HFFc6 (cell line): ENCODE results near the gene SPOCD1. TPM values are rescaled to one million over a fixed set of nuclear protein-coding genes. Genes with fewer than 3 reads are reported as not detected.

Source experiments
- DNase-seq: peaks from one replicate; pipeline ENCODE4 v3.0.0-alpha.2; 2018
- H3K27ac Mint-ChIP-seq: 2 replicates; pipeline ENCODE4 v1.8.0; 2020; ENCODE audit warnings: mild to moderate bottlenecking, mixed read lengths
- H3K27me3 Mint-ChIP-seq: 2 replicates; pipeline ENCODE4 v1.8.0; 2021; ENCODE audit warnings: mild to moderate bottlenecking, moderate library complexity, mixed read lengths; ENCODE audit not compliant: insufficient read depth
- H3K36me3 Mint-ChIP-seq: 2 replicates; pipeline ENCODE4 v1.8.0; 2021; ENCODE audit warnings: low read depth, mixed read lengths
- H3K4me1 Mint-ChIP-seq: 2 replicates; pipeline ENCODE4 v1.8.0; 2020; ENCODE audit warnings: low read depth, mixed read lengths
- H3K4me3 Mint-ChIP-seq: 2 replicates; pipeline ENCODE4 v1.8.0; 2020; ENCODE audit warnings: mild to moderate bottlenecking, moderate library complexity, mixed read lengths
- H3K9me3 Mint-ChIP-seq: 2 replicates; pipeline ENCODE4 v1.8.0; 2020; ENCODE audit warnings: mild to moderate bottlenecking, mixed read lengths
- CTCF ChIP-seq: fragments of 200-600 bp; sonication (generic); IDR thresholded peaks from 2 replicates; pipeline ENCODE4 v1.5.0; 2021; ENCODE audit warnings: antibody characterized with exemption, mild to moderate bottlenecking
- total RNA-seq, 6 experiments: library from RNA; stranded (reverse); fragmentation: NEBNext Ultra II Directional; extraction: Animal tissue kit (Norgen Biotek cat#: 25700); gene quantifications; 2 replicates in 1 of 6; 3 replicates in 5 of 6; pipeline ENCODE4 v1.2.3, GENCODE V29; 2021

Gene SPOCD1
- total RNA-seq, 6 experiments from 2014 or later, result 33.7 to 40.4 (median 35.8) TPM

DNA sequence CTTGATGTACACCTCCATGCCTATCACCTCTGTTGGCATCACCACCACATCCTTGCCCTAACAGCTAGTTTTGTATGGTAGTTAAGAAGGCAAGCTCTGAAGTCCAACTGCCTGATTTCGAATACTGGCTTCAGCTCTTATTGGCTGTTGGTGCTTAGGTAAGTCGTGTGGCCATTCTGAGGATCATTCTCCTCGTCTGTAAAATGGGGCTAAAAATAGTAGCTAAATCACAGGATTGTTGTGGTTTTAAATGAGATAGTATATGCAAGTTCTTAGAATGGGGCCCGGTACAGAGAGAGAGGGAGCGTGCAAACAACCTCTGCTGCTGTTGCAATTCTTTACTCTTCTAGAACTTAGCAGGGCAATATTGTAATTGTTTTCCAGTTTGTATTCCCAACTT is 20.8 kb upstream of the SPOCD1 start:
- H3K36me3 Mint-ChIP-seq, result no peaks in the 10 kb centered on the region
- no peak for TF ChIP-seq CTCF
- H3K27me3 Mint-ChIP-seq, result peaks cover 9% of the 10 kb centered on the region
- H3K27ac Mint-ChIP-seq, result no peak overlapping the region
- no peaks in the 10 kb centered on the region for H3K9me3 Mint-ChIP-seq
- DNase-seq, result no peak
- no peak overlapping the region for H3K4me3 Mint-ChIP-seq
- peaks cover 17% of the 10 kb centered on the region for H3K4me1 Mint-ChIP-seq

- DNase-seq, result no peak
- Mint-ChIP-seq H3K27ac (no peak overlapping the region), H3K36me3 (no peaks in the 10 kb centered on the region), H3K27me3 (peaks cover 7% of the 10 kb centered on the region), H3K4me1 (peaks cover 22% of the 10 kb centered on the region), H3K9me3 (no peaks in the 10 kb centered on the region), H3K4me3 (no peak overlapping the region)
- no peak for TF ChIP-seq CTCF
Measured at GRCh38 chr1:31835415-31835814, 19.6 kb upstream of the SPOCD1 start.

DNA sequence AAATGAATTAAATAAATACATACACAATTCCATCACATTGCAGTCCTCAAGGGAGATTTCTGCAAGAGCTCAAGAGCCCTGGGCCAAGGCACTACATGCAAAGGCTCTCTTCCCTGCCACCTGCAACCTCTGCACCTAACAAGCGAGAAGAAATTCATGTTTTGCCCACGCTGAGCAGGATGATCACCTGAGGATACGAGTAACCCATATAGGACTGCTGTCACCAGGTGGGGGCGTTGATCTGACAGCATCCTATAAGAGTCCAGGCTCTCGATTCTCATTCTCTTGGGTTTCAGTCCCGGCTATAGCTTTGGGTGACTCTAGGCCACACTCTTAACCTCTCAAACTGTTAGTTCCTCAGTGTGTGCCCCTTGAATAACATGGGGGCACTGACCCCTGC is 18.7 kb upstream of the SPOCD1 start:
- Mint-ChIP-seq H3K4me3 (no peak overlapping the region), H3K4me1 (peaks cover 14% of the 10 kb centered on the region), H3K36me3 (no peaks in the 10 kb centered on the region), H3K9me3 (no peaks in the 10 kb centered on the region), H3K27me3 (peaks cover 7% of the 10 kb centered on the region), H3K27ac (no peak overlapping the region)
- TF ChIP-seq CTCF, result no peak
- DNase-seq, result no peak

DNA sequence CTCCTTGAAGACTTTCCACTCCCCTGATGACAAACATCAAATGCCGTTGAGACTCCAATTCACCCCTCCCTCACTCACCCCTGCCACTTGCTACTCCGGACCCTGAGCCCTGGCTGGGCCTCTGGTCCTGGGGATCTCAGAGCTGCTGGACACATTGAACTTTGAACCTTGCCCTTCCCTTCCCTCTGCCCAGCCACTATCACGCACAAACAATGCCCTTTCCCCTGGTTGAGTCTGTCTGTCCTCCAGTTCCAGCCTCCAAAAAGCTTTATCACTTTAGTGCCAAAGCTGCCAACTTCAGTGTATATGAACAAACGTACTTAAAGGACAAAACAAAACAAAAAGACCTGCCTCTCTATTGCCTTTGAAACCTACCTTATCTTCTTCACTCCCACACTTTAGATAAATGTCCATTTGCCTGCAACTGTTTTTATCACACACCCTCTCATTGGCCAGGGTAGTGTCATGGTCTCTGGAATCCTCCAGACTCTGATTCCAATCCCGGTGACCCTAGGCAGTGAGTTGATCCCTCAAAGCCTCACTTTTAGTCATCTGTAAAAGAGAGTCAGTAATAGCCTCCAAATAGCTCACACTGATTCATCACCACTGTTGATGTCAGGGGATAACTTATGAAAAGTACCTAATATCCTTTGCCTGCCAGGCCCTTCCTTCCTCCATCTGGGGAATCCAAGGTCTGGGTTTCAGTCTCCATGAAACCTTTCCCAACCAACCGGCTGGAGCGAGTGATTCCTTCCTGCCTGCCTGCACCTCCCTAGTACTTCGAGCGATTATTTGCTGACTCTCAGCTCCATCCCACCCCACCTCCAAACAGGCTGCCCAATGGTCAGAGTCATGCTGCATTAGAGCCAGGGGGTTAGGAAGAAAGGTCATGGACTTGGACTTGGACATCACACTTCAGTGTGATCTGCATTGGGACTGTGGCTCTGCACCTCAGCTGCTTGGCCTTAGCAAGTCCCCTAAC is 15.9 kb upstream of the SPOCD1 start:
- H3K27me3 Mint-ChIP-seq, result peaks cover 7% of the 10 kb centered on the region

DNA sequence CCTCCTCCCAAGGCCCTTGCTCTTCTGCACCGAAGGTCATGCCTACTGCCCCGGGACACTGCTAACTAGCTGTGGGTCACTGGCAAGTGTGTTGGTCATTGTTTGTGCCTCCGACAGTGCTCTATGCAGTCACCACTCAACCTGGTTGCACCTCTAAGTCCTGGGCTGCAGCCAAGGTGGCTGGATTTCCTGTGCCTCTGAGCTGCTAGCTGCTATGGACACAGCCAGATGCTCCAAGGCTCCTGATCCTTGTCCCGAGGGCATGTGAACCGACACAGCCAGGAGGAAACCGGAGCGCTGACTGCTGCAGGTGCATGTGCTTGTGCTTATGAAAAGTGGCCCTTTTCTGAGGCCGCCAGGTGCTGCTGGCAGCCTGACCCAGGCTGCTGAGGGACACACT is 14.7 kb upstream of the SPOCD1 start:
- Mint-ChIP-seq H3K36me3 (no peaks in the 10 kb centered on the region), H3K27me3 (peaks cover 7% of the 10 kb centered on the region), H3K4me1 (peaks cover 20% of the 10 kb centered on the region), H3K9me3 (no peaks in the 10 kb centered on the region), H3K27ac (no peak overlapping the region), H3K4me3 (no peak overlapping the region)
- no peak for DNase-seq
- no peak for TF ChIP-seq CTCF

More for the DNA sequence above, 15.9 kb upstream of the SPOCD1 start:
- peak; percentile 69 for DNase-seq
- Mint-ChIP-seq H3K36me3 (no peaks in the 10 kb centered on the region), H3K9me3 (no peaks in the 10 kb centered on the region), H3K4me1 (peaks cover 20% of the 10 kb centered on the region), H3K4me3 (no peak overlapping the region), H3K27ac (peak overlapping the region; percentile 42)
- no peak for TF ChIP-seq CTCF
